ENCODE measurements around the gene RENBP. TPM values are rescaled to one million over a fixed set of nuclear protein-coding genes. Genes with fewer than 3 reads are reported as not detected.
A peak's percentile ranks its signal among the peaks of the same experiment; 100 is the strongest.

Gene RENBP
- total RNA-seq, 4 donors from 2014 or later: 4.6 to 13.1 (median 7.2) TPM; not detected in 1

- peaks cover 3 to 15% (median 9%) of the 10 kb centered on the region in 4 donors for H3K4me1 ChIP-seq
- H3K4me3 ChIP-seq: no peak overlapping the region
- no peak for TF ChIP-seq POLR2AphosphoS5 (IDR thresholded peaks at IDR 0.05)
- no peak for TF ChIP-seq EP300 (IDR thresholded peaks at IDR 0.05; ENCODE audit: low read depth)
- TF ChIP-seq CTCF (IDR thresholded peaks at IDR 0.05): no peak
- TF ChIP-seq POLR2A (IDR thresholded peaks at IDR 0.05): no peak
- no peaks in the 10 kb centered on the region for H3K9me3 ChIP-seq
- H3K27me3 ChIP-seq: no peaks in the 10 kb centered on the region
- H3K36me3 ChIP-seq: no peaks in the 10 kb centered on the region
- intact Hi-C loops (cut with DNase I; ENCODE audit: low total_unique reads): no loop called here
- H3K27ac ChIP-seq: no peak overlapping the region
- WGBS, 2 donors (ENCODE audit: low coverage in 1 of 2): 84% methylated on average over 3 of the region's 3 CpGs; no CpG with 5 or more reads in 1 of the 2 donors
- in situ Hi-C loops (cut with MboI; ENCODE audit: low pct_ligation_motif_present in 1 of 4, low pct_unique_long_range_greater_than_20kb in 1 of 4, low sequenced_read_pairs in 3 of 4): loop anchor here in 1 of 4 donors (25.0 kb wide), 2 partner anchors 150 to 975 kb away; partner anchors contain the start of genes IDH3G, SRPK3 and SSR4
- DNase-seq: no peak
Measured at GRCh38 chrX:153937056-153937455, 7.4 kb downstream of the RENBP start.

- 31% methylated on average over 27 of the region's 32 CpGs; no CpG with 5 or more reads in 1 of the 2 donors for WGBS, 2 donors (ENCODE audit: low coverage in 1 of 2)
- Histone ChIP-seq H3K4me1 (peaks cover 3 to 15% (median 9%) of the 10 kb centered on the region in 4 donors), H3K27me3 (no peaks in the 10 kb centered on the region), H3K9me3 (no peaks in the 10 kb centered on the region), H3K36me3 (no peaks in the 10 kb centered on the region), H3K27ac (peak overlapping the region; percentile 48 to 73 (median 66)), H3K4me3 (peak overlapping the region; percentile 35 to 88 (median 75))
- peak; percentile 26 for DNase-seq
- intact Hi-C loops (cut with DNase I; ENCODE audit: low total_unique reads) (no loop called here), in situ Hi-C loops (cut with MboI; ENCODE audit: low pct_ligation_motif_present in 1 of 4, low pct_unique_long_range_greater_than_20kb in 1 of 4, low sequenced_read_pairs in 3 of 4) (loop anchor here in 1 of 4 donors (25.0 kb wide), 2 partner anchors 148 to 973 kb away; partner anchors contain the start of genes IDH3G, SRPK3 and SSR4)
- TF ChIP-seq POLR2A (IDR thresholded peaks at IDR 0.05): no peak
- TF ChIP-seq CTCF (IDR thresholded peaks at IDR 0.05): no peak
Measured at GRCh38 chrX:153935326-153935851, 9.1 kb downstream of the RENBP start.

GRCh38 chrX:153934762-153935325, 9.6 kb downstream of the RENBP start, which contains the start of gene NAA10:
TSS of gene NAA10 (minus strand) at chrX:153935037. CDS start at chrX:153934904, 133 bp downstream.
- WGBS, 2 donors (ENCODE audit: low coverage in 1 of 2): 52% methylated on average over 29 of the region's 87 CpGs; no CpG with 5 or more reads in 1 of the 2 donors
- TF ChIP-seq POLR2AphosphoS5 (IDR thresholded peaks at IDR 0.05) (peak in 2 of 3 donors; percentile 15 to 49), CTCF (IDR thresholded peaks at IDR 0.05) (no peak)
- peak; percentile 81 for DNase-seq
- Histone ChIP-seq H3K9me3 (no peaks in the 10 kb centered on the region), H3K27me3 (no peaks in the 10 kb centered on the region), H3K4me1 (peaks cover 3 to 15% (median 9%) of the 10 kb centered on the region in 4 donors), H3K36me3 (no peaks in the 10 kb centered on the region), H3K27ac (peak within 1 kb of the TSS; percentile 68 to 87 (median 72)), H3K4me3 (peak within 1 kb of the TSS; percentile 50 to 88 (median 75))
- in situ Hi-C loops (cut with MboI; ENCODE audit: low pct_ligation_motif_present in 1 of 4, low pct_unique_long_range_greater_than_20kb in 1 of 4, low sequenced_read_pairs in 3 of 4) (loop anchor here in 1 of 4 donors (25.0 kb wide), 2 partner anchors 148 to 973 kb away; partner anchors contain the start of genes IDH3G, SRPK3 and SSR4), intact Hi-C loops (cut with DNase I; ENCODE audit: low total_unique reads) (no loop called here)

- in situ Hi-C loops (cut with MboI; ENCODE audit: low pct_ligation_motif_present in 1 of 4, low pct_unique_long_range_greater_than_20kb in 1 of 4, low sequenced_read_pairs in 3 of 4): loop anchor here in 1 of 4 donors (25.0 kb wide), 2 partner anchors 147 to 972 kb away; partner anchors contain the start of genes IDH3G, SRPK3 and SSR4
Measured at GRCh38 chrX:153934148-153934761, 10.2 kb downstream of the RENBP start.

More at GRCh38 chrX:153934148-153934761, 10.2 kb downstream of the RENBP start:
- Histone ChIP-seq H3K9me3 (no peaks in the 10 kb centered on the region), H3K4me3 (peak overlapping the region; percentile 50 to 88 (median 75)), H3K27me3 (no peaks in the 10 kb centered on the region), H3K27ac (peak overlapping the region; percentile 68 to 87 (median 72)), H3K36me3 (no peaks in the 10 kb centered on the region), H3K4me1 (peaks cover 3 to 19% (median 10%) of the 10 kb centered on the region in 4 donors)
- WGBS, 2 donors (ENCODE audit: low coverage in 1 of 2): 30 to 34% methylated on average over 2 to 19 of the region's 33 CpGs
- intact Hi-C loops (cut with DNase I; ENCODE audit: low total_unique reads): no loop called here
- TF ChIP-seq POLR2A (IDR thresholded peaks at IDR 0.05): no peak
- no peak for TF ChIP-seq CTCF (IDR thresholded peaks at IDR 0.05)
- TF ChIP-seq POLR2AphosphoS5 (IDR thresholded peaks at IDR 0.05): no peak
- no peak for TF ChIP-seq EP300 (IDR thresholded peaks at IDR 0.05; ENCODE audit: low read depth)
- no peak for DNase-seq
